GM21526 (cell line): Measurements from ENCODE around the gene M6PR.

Experiments
- ATAC-seq: cut with Tn5 transposase; IDR thresholded peaks from one replicate; pipeline ENCODE4 v1.9.1; 2021; ENCODE audit warnings: moderate library complexity; ENCODE audit not compliant: unreplicated experiment, low FRiP score

The M6PR gene

DNA sequence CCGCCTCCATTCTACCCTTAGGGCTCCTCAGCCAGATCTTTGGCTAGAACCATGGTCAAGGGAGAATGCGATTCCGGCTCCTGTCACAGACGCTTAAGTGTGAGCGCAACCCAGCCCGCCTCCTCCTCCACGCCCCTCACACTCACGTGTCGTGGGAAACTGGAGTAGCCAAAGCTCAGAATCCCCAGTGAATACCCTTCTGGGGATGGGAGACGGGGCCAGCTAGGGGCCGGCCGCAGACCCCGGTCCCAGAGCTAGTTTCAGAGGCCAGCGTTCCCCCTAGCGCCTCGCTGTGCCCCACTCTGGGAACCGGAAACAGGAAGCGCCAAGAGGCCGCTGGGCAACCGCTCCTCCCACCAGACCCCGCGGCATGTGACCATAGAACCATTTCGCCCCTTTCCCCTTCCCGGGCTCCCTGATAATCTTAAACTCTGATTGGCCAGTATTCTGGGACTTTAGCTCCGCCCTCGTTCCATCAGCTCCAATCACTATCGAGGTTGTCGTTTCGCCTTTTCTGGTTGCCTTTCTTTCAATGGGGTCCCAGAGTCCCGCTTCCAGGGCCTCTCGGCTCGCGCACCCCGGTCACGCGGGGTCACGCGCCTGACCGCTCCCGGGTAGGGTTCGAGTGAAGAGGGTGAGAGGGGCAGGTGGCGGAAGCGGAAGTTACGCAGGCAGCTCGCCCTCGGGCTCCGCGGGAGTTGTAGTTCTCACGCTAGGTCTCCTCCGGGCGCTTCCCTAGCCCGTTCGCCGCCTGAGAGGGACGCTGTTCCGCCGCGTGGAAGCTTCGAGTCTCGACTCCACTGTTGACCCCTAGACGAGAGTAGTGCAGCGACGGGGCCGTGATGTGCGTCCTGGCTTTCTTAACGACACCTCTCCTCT lies at the start of gene M6PR:
Gene M6PR (minus strand): TSS at position 304 of the 879 bp plus-strand sequence. CDS start 3,241 bp downstream, outside the sequence.
- ATAC-seq, result peak; percentile 84

DNA sequence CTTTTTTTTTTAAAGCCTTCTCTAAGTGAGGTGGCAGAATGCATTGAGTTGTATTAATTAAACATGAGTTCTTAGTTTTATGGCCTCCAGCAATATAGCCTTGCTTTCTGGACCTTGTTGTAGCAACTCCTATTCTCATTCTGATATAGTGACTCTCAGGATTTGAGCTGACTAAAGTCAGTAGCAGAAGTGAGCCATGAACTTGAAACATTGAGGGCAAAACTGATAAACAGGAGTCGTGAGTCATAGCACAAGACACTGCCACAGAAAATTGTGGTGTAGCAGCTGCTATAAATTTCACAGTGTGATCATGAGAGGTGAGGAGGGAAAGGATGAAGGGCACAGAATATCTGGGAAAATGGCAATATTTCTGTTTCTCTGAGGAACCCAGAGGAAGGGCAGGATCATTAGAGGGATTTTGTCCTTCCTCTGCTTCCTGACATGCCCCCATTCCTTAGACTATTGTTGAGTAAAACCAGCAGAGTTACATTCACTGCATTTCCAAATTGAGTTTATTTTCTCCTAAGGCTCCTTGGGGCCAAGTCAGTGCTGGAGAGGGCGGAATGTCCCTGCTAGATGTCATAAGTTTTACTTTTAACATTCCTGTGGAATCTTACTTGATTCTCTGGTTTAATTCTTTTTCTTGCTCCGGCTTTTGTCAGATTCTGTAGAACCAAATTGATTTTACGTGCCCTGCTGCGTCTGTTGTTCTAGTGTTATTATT lies 47.4 kb upstream of the M6PR start:
- ATAC-seq, result peak; percentile 97

DNA sequence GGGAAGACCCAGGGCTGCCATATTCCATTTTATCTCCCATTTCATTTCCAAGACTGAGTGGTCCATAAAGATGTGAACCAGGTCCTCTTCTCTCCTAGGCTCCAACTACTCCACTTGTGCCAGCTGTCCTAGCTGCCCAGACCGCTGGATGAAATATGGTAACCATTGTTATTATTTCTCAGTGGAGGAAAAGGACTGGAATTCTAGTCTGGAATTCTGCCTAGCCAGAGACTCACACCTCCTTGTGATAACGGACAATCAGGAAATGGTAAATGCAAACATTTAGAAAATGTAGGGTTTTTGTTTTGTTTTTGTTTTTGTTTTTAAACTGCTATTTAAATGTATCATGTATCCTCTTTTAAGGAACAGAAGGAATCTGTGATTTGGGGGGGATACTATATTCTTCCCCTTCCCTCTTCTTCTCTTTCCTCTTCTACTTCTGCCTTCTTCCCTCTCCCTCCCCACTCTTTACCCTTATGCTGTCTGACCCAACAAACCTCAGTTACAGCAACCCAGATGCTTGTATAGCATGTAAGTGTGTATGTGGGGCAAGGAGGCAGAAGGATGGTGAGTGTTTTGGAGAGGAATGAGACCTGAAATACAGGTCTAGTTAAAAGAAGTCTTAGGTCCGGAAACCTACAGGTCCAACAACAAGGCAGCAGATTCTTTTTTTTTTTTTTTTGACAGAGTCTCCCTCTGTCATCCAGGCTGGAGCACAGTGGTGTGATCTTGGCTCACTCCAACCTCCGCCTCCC lies 45.8 kb upstream of the M6PR start:
- no peak for ATAC-seq

DNA sequence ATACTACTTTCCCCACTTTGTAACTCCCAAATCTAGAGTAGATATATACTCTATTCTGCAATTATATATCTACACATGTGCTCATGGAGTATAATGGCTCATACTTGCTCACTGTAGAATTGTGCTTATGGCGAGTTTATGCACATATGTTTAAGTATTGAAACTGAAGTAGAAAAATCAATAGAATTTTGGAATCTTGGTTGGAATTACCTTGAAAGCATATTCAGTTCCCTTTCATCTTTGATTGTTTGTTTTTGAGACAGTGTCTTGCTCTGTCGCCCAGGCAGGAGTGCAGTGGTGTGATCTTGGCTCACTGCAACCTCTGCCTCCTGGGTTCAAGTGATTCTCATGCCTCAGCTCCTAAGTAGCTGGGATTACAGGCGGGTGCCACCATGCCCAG lies 44.4 kb upstream of the M6PR start:
- no peak for ATAC-seq

DNA sequence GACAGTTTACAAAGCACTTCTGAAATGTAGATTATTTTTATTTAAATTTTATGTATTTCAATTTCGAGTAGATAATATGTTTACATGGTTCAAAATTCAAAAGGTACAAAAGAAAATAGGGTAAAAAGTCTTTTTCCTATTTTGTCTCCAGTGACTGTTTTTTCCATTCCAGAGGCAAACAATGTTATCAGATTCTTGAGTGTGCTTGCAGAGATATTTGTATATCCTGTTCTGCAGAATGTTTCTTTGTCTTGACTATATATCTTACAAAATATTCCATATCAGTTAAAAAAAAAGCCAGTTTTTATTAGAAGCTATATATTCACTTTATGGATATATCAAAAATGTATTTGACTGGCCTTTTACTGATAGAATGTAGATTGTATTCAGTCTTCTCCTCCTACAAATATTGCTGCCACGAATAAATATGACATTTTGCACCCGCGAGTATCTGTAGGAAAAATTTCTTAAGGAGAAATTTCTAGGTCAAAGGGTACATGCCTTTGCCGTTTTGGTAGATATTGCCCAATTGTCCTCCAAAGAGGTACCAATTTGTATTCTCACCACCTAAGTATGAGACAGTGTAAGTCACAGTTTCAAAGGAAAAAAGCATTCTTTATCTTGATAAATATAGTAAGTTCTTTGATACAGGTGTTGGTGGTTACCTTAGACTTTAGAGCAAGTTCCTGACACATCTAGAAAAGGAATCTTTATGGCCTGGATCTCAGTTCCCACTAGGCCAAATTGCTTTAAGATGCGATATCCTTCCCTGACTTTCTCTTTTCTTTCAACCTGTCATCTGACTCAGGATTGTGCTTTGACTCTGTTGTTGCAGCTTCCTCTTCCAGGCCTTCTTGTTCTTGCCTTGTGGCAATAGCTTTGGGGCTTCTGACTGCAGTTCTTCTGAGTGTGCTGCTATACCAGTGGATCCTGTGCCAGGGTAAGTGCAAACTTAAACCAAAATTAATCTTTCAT lies 42.2 kb upstream of the M6PR start:
- ATAC-seq, result no peak

DNA sequence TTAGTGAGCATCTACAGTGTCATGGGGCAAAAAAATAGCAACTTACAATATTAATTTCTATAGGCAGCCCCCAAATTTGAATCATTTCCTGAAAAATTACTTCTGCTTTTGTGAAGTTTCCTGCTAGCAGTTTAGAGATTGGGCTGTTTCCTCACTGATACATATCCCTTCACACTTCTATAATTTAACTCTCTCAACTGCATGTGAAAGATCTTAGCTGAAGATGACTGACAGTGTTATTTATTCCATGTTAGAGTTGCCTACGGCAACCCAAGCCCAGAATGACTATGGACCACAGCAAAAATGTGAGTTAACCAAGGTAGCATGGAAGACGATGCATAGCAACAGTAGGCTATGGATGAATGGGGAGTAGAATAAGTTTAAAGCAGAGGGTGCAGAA lies 40.0 kb upstream of the M6PR start, which contains the start of gene KLRG1:
Gene KLRG1 (plus strand): TSS at position 134 of the 400 bp plus-strand sequence. CDS start 90 bp downstream, at position 224.
- no peak for ATAC-seq

DNA sequence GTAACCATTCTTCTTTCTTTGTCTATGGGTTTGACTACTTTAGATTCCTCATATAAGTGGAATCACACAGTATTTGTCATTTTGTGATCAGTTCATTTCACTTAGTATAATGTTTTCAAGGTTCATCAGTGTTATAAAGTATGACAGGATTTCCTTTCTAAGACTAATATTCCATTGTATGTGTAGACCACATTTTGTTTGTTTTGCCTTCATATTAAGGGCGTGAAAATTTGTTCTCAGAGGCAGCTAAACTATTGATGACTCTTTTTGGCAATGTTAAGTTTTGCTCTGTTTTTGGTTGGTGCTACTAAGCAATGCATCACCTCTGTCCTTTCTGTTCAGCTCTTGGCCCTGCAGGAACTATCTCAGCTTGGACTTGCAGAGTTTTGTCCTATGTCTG lies 38.2 kb upstream of the M6PR start:
- no peak for ATAC-seq

DNA sequence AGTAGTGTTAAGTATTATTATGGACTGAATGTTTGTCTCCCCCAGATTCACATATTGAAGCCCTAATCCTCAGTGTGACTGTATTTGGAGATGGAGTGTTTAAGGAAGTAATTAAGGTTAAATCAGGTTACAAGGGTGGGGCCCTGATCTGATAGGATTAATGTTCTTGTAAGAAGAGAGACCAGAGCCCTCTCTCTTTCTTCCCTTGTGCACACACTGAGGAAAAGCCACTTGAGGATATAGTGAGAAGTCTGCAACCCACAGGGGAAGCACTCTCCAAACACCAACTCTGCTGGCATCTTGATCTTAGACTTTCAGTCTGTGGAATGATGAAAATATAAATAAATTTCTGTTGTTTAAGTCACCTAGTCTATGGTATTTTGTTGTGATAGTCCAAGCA lies 37.7 kb upstream of the M6PR start:
- no peak for ATAC-seq

DNA sequence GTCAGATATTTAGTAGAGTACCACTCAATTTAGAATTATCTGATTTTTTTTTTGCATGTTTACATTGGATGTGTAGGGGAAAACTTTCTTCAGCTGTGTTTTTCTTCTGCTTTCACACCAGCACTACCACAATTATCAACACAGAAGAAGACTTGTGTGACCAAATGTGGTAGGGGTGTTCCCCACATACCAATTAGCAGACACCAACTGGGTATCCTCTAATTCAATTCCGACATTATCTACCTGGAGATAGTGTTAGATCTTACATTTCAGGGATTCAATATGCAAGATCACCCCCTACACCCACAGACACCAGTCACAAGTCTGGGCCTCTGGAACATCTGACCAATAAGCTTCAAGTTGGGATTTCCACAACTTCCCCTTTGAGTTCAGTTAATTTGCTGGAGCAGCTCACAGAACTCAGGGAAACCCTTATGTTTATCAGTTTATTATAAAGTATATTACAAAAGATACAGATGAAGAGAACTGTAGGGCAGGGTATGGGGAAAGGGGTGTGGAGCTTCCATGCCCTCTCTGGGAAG lies 35.8 kb upstream of the M6PR start:
- ATAC-seq, result no peak

DNA sequence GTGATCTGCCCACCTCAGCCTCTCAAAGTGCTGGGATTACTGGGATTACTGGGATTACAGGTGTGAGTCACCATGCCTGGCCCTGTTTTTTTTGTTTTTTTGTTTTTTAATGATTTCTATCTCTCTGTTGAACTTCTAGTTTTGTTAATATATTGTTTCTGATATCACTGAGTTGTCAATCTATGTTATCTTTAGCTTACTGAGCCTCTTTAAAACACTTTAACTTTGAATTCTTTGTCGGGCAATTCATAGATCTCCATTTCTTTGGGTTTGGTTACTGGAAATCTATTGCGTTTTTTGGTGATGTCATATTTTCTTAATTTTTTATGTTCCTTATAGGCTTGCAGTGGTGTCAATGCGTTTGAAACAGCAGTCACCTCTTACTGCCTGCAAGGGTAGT lies 30.7 kb upstream of the M6PR start:
- ATAC-seq, result no peak

DNA sequence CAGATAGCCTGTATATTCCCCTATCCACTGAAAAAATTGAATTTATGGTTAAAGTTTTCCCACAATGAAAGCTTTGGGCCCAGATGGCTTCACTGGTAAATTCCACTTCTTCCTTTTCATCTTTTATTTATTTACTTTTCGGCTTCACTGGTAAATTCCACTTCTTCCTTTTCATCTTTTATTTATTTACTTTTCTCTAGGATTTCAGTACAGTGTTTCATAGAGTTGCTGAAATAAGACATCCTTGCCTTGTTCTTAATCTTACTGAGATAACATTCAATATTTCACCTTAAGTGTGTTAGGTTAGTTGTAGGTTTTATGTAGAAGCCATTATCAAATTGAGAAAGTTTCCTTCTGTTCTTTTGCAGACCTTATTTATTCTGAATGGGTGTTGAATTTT lies 21.0 kb upstream of the M6PR start:
- ATAC-seq, result no peak

DNA sequence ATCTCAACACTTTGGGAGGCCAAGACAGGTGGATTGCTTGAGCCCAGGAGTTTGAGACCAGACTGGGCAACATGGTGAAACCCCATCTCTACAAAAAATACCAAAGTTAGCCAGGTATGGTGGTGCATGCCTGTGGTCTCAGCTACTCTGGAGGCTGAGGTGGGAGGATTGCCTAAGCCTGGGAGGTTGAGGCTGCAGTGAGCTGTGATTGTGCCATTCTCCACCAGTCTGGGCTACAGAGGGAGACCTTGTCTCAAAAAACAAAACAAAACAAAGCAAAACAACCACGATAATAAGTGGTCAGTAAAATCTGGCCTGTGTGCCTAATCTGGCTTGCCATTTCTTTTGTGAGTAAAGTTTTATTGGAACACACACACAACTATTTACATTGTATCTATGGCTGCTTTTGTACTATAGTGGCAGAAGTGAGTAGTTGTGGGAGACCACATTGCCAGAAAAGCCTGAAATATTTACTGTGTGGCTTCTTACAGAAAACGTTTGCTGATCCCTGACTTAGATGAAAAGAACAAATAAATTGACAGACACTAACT lies 20.5 kb upstream of the M6PR start:
- ATAC-seq, result no peak

DNA sequence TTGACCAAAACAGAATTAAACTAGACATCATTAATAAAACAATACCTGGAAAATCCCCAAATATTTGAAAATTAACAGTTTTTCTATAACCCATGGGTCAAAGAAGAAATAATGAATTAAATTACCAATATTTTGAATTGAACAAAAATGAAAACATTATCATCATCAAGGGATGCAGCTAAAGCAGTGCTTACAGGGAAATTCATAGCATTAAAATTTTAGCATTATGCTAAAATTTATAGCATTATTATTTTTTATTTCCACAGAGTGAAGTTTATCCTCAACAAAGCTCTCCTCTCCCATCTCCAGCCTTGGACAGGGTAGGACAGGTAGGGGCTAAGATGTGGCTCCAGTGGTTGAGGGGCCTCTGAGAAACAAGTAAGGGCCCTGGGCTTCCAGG lies 19.3 kb upstream of the M6PR start:
- ATAC-seq, result no peak

DNA sequence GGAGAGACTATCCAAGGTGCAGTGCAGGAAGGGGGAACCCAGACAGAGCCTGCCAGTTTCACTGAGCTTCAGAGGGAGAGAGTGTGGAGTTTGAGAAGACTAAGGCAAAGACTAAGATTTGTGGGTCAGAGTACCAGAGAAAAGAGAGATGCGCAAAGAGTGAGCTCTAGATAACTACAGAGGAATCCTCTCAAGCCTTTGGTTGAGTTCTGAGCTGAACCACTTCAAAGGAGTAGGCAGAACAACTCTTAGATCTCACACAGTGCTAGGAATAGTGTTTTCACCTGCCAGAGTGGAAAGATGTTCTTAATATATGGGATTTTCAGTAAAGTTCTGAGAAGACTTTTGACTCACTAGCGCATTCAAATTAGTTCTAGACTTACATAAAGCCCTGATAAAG lies 10.7 kb upstream of the M6PR start:
- ATAC-seq, result no peak

DNA sequence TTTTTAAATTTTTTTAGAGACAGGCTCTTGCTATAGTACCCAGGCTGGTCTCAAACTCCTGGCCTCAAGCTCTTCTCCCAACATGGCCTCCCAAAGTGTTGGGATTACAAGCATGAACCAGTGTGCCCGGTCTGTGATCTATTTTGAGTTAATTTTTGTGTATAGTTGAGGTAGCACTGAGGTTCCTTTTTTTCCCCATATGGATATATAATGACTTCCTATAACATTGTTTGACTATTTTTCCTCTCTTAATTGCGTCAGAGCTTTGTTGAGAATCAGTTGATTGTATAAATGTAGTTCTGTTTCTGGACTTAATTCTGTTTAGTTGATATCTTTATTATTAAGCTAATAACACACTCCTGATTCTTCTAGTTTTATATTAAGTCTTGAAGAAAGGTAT lies 8.6 kb upstream of the M6PR start:
- ATAC-seq, result no peak

DNA sequence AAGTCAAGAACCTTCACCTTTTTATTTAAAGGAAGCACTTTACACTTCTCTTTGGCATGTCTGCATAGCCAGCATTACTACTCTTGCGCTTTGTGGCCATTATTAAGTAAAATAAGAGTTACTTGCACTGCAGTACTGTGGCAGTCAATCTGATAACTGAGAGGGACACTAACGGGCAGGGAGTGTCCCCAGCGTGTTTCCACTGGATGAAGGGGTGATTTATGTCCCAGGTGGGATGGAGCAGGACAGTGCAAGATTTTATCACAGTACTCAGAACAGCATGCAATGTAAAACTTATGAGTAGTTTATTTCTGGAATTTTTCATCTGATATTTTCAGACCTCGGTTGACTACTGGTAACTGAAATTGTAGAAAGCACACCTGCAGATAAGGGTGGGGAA lies 8.1 kb upstream of the M6PR start:
- no peak for ATAC-seq

DNA sequence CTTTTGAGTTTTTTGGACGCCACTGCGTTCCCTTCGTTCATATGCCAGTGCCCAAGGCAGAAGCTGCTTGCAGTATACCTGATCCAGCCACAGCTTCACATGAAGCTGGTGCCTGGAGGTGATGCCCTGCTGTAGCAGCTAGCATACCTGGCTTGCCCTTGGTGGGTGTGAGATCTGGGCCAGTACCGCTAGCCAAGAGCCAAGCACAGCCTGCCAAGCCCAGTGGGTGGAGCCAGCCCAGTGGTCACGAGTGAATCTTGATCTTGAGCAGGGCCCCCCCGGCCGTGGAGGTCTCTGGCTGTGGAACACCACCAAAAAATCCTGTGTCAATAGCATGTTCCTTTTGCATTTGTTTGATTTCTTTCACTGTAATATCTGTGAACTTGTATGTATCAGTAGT lies 7.3 kb upstream of the M6PR start:
- no peak for ATAC-seq

DNA sequence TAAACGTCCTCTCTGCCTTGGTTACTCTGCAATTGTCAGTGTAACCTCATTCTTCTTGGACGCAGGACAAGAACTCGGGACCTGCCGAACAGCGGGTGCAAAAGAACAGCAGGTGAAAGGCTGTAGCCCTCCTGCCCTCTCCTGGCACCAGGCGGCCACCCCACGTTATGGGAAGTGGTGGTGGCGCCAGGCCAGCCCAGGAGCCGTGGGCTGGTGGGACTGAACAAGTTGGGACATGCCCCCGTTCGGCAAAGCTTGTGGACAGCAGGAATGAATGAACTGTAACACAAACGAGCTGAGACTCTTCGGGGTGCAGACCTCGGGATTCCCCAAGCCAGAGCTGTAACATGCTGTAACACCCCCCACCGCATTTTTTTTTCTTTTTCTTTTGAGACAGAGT lies 6.6 kb upstream of the M6PR start:
- ATAC-seq, result no peak

DNA sequence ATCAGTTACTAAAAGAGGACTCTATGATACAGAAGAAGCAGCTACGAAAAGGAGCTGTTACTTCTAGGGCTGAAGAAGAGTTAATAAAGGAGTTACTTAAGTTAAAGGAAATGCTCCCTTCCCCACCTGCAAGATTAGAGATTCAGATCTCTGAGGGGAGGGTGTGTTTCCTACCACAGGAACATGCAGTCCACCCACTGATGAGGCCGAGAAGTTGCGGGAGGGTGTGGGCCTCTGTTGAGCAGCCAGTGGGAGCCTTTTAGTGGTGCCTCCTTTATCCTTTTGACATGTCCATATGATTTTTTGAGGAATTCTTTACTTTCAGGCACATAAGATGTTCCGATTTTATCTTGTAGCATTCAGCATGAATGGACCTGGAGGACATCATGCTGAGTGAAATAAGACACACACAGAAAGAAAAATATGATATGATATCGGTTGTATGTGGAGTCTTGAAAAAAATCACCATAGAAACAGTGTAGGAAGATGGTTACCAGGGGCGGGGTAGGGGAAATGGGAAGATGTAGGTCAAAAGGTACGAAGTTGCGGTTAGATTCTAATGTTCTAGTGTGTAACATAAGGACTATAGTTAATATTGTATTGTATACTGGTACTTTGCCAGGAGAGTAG lies 4.4 kb upstream of the M6PR start:
- ATAC-seq, result no peak
